ENCODE measurements around the gene HSPB9. TPM values are rescaled to one million over a fixed set of nuclear protein-coding genes. Genes with fewer than 3 reads are reported as not detected.

The HSPB9 gene
- total RNA-seq, 4 donors from 2014 or later, result not detected

GRCh38 chr17:42118126-42118510 lies 4.5 kb upstream of the HSPB9 start:
- no peak for TF ChIP-seq CTCF (IDR thresholded peaks at IDR 0.05; ENCODE audit: low read depth)

GRCh38 chr17:42118545-42118944 lies 4.1 kb upstream of the HSPB9 start:
- no peak for TF ChIP-seq CTCF (IDR thresholded peaks at IDR 0.05; ENCODE audit: low read depth)

GRCh38 chr17:42119301-42119700 lies 3.3 kb upstream of the HSPB9 start:
- TF ChIP-seq CTCF (IDR thresholded peaks at IDR 0.05; ENCODE audit: low read depth), result no peak

GRCh38 chr17:42120161-42120769 lies 2.3 kb upstream of the HSPB9 start:
- TF ChIP-seq CTCF (IDR thresholded peaks at IDR 0.05; ENCODE audit: low read depth), result no peak

- TF ChIP-seq CTCF (IDR thresholded peaks at IDR 0.05; ENCODE audit: low read depth), result no peak
Observed at GRCh38 chr17:42120770-42121769, 1.5 kb upstream of the HSPB9 start, which contains the start of gene KAT2A. Gene KAT2A, minus strand, starts transcription at chr17:42121367. Its CDS starts 63 bp downstream, at chr17:42121304.

GRCh38 chr17:42124256-42124655 lies 1.7 kb downstream of the HSPB9 start:
- TF ChIP-seq CTCF (IDR thresholded peaks at IDR 0.05; ENCODE audit: low read depth), result no peak

- no peak for TF ChIP-seq CTCF (IDR thresholded peaks at IDR 0.05; ENCODE audit: low read depth)
Observed at GRCh38 chr17:42125565-42125964, 3.0 kb downstream of the HSPB9 start.

Measured in subcutaneous adipose tissue (tissue), 4 donors.